Adrenal gland (tissue), 12 donors: ENCODE data around the gene SYNE1. TPM values are rescaled to one million over a fixed set of nuclear protein-coding genes. Genes with fewer than 3 reads are reported as not detected.

Source experiments
- DNase-seq, 7 donors: peaks; one replicate each; pipeline ENCODE4 v3.0.0-alpha.2; 2019 to 2020
- H3K27ac ChIP-seq, 5 donors: fragments of 200-600 bp; sonication (generic) in 4 of 5; 1 replicate in 3 of 5; 2 replicates in 2 of 5; pipeline versions ENCODE4 v1.5.1 to v1.8.0; 2016 to 2020; ENCODE audit warnings: mild to moderate bottlenecking in 1 of 5
- H3K27me3 ChIP-seq: fragments of 200-600 bp; 2 replicates; pipeline ENCODE4 v1.8.0; 2021
- H3K36me3 ChIP-seq, 2 donors: fragments of 200-600 bp; replicated peaks in 1 of 2; 1 replicate in 1 of 2; 2 replicates in 1 of 2; pipeline versions ENCODE4 v1.5.1 to v1.8.0; 2018 to 2022
- H3K4me1 ChIP-seq, 2 donors: fragments of 200-600 bp; replicated peaks in 1 of 2; 1 replicate in 1 of 2; 2 replicates in 1 of 2; pipeline versions ENCODE4 v1.5.1 to v1.8.0; 2018 to 2021
- H3K4me3 ChIP-seq, 4 donors: fragments of 200-600 bp; sonication (generic) in 3 of 4; one replicate each; pipeline ENCODE4 v1.5.1; 2016 to 2018
- H3K9me3 ChIP-seq, 3 donors: fragments of 200-600 bp; sonication (generic) in 1 of 3; replicated peaks in 1 of 3; 1 replicate in 2 of 3; 2 replicates in 1 of 3; pipeline versions ENCODE4 v1.5.1 to v1.8.0; 2016 to 2021
- CTCF ChIP-seq, 6 experiments: fragments of 450-650 bp in 4 of 6; fragments of 200-600 bp in 2 of 6; sonication (generic) in 1 of 6; IDR thresholded peaks; 1 replicate in 5 of 6; 2 replicates in 1 of 6; pipeline versions ENCODE4 v1.5.1 to v1.8.0; 2016 to 2021; ENCODE audit warnings: antibody characterized with exemption in 6 of 6, mild to moderate bottlenecking in 2 of 6, moderate library complexity in 1 of 6
- POLR2A ChIP-seq, 2 donors: fragments of 450-650 bp; IDR thresholded peaks; one replicate each; pipeline ENCODE4 v1.6.1; 2017; ENCODE audit warnings: antibody characterized with exemption in 2 of 2, mild to moderate bottlenecking in 2 of 2, moderate library complexity in 1 of 2
- whole genome bisulfite sequencing, 4 donors: extraction: QIAGEN DNeasy Blood & Tissue Kit in 2 of 4; methylation state at CpG; one replicate each; pipeline versions ENCODE4 v1.1.5 to v1.1.7; 2013 to 2017; 5-methylcytosine and 5-hydroxymethylcytosine counted together
- intact Hi-C, 2 donors: fragments of 100-400 bp; cut with DNase I; formaldehyde crosslinking; loops; one replicate each; pipeline versions ENCODE4 v1.14.1 to v1.15.0; 2022 to 2023
- polyA plus RNA-seq, 3 donors: library from polyadenylated mRNA; stranded (reverse); fragments of 200-250 nt in 2 of 3; fragments of 350-450 nt in 1 of 3; fragmentation: Illumina TruSeq in 1 of 3; extraction: RNeasy Lipid Tissue Mini Kit (QIAGEN cat#74804) in 1 of 3; gene quantifications; one replicate each; pipeline ENCODE4 v1.2.3, GENCODE V29; 2013 to 2014
- total RNA-seq, 9 donors: library from RNA; depleted of rRNA in 4 of 9; stranded (reverse); fragments of >200 nt in 4 of 9; fragments of 120-200 nt in 1 of 9; fragmentation: NEBNext Ultra II Directional in 1 of 9; extraction: Animal tissue kit (Norgen Biotek cat#: 25700) in 1 of 9; gene quantifications; one replicate each; pipeline versions ENCODE4 v1.1.0 to v1.2.4, GENCODE V29; 2013 to 2023
- donor health status: healthy with polysubstance abuse.
- donor health status: Bipolar disorder and iron deficiency.
- donor health status: DM: yes; HTN: yes; CAD: no.
- donor health status: DM: no; HTN: no; CAD: no.
- donor health status: DM: no; HTN: no; CAD: no.
- donor health status: DM: yes; HTN: yes; CAD: no.

Gene SYNE1
- total and polyA plus RNA-seq, 12 donors, result 29.0 to 170 (median 93.1) TPM

GRCh38 chr6:152364866-152365265 lies 272.3 kb downstream of the SYNE1 start:
- peak in 1 of 7 donors; percentile 23 for DNase-seq
- intact Hi-C loops, result no loop called here
- Histone ChIP-seq H3K4me3 (no peak overlapping the region), H3K4me1 (peaks cover 16 to 30% of the 10 kb centered on the region in 2 donors), H3K36me3 (peaks cover 0 to 32% of the 10 kb centered on the region in 2 donors), H3K9me3 (no peaks in the 10 kb centered on the region), H3K27ac (no peak overlapping the region), H3K27me3 (no peaks in the 10 kb centered on the region)
- 19 to 46% (median 32%) methylated on average over 2 of the region's 2 CpGs for WGBS, 4 donors
- TF ChIP-seq POLR2A (IDR thresholded peaks at IDR 0.05), result no peak

- Histone ChIP-seq H3K4me3 (no peak overlapping the region), H3K9me3 (no peaks in the 10 kb centered on the region), H3K36me3 (peaks cover 0 to 54% of the 10 kb centered on the region in 2 donors), H3K27me3 (no peaks in the 10 kb centered on the region), H3K4me1 (peaks cover 0 to 3% of the 10 kb centered on the region in 2 donors), H3K27ac (no peak overlapping the region)
- intact Hi-C loops, result no loop called here
- DNase-seq, result no peak
- WGBS, 4 donors, result 92 to 95% (median 94%) methylated on average over 6 of the region's 6 CpGs
- TF ChIP-seq POLR2A (IDR thresholded peaks at IDR 0.05) (no peak), CTCF (IDR thresholded peaks at IDR 0.05) (no peak)
These were observed 277.1 kb downstream of the SYNE1 start for GRCh38 chr6:152360034-152360433.

GRCh38 chr6:152356662-152357061 lies 280.5 kb downstream of the SYNE1 start:
- Histone ChIP-seq H3K27ac (no peak overlapping the region), H3K4me3 (no peak overlapping the region), H3K4me1 (no peaks in the 10 kb centered on the region), H3K36me3 (peaks cover 0 to 73% of the 10 kb centered on the region in 2 donors), H3K27me3 (no peaks in the 10 kb centered on the region), H3K9me3 (no peaks in the 10 kb centered on the region)
- no peak for DNase-seq
- intact Hi-C loops, result no loop called here
- peak in 2 of 6 experiments; percentile 18 for TF ChIP-seq CTCF (IDR thresholded peaks at IDR 0.05)
- TF ChIP-seq POLR2A (IDR thresholded peaks at IDR 0.05), result no peak
- WGBS, 4 donors, result 43 to 51% (median 47%) methylated on average over 2 of the region's 2 CpGs

- Histone ChIP-seq H3K27ac (no peak overlapping the region), H3K9me3 (no peaks in the 10 kb centered on the region), H3K27me3 (no peaks in the 10 kb centered on the region), H3K36me3 (peaks cover 0 to 68% of the 10 kb centered on the region in 2 donors), H3K4me3 (no peak overlapping the region), H3K4me1 (no peaks in the 10 kb centered on the region)
- TF ChIP-seq CTCF (IDR thresholded peaks at IDR 0.05) (no peak), POLR2A (IDR thresholded peaks at IDR 0.05) (no peak)
- DNase-seq, result no peak
- WGBS, 4 donors, result 79 to 85% (median 83%) methylated on average over 1 of the region's 1 CpG
- intact Hi-C loops, result no loop called here
These were observed 281.1 kb downstream of the SYNE1 start for GRCh38 chr6:152356016-152356415.

GRCh38 chr6:152355166-152355565 lies 282.0 kb downstream of the SYNE1 start:
- peaks cover 0 to 64% of the 10 kb centered on the region in 2 donors for H3K36me3 ChIP-seq
- no peak overlapping the region for H3K27ac ChIP-seq

More at GRCh38 chr6:152355166-152355565, 282.0 kb downstream of the SYNE1 start:
- Histone ChIP-seq H3K4me3 (no peak overlapping the region), H3K27me3 (no peaks in the 10 kb centered on the region), H3K4me1 (no peaks in the 10 kb centered on the region), H3K9me3 (no peaks in the 10 kb centered on the region)
- no peak for DNase-seq
- intact Hi-C loops, result no loop called here
- TF ChIP-seq CTCF (IDR thresholded peaks at IDR 0.05) (no peak), POLR2A (IDR thresholded peaks at IDR 0.05) (no peak)
